Measurements from ENCODE around the gene LY6G5C.

LY6G5C gene

DNA sequence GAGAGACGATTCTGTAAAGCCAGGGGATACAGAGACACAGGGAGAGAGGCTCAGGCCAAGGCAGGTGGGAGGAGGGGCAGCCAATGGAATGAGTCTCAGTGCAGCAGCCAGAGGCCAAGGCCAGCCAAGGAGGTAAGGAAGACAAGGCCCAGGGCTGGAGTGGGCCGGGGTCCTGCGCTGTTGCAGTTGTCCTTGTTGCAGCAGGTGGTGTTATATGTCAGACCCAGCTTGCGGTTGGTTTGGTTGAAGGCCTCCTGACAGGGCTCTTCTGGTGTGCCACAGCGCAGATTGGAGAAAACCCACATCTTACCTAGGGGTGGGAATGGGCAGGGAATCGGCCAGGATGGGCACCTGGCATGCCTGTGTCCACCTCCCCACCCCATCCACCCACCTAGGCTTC, 38.1 kb upstream of the LY6G5C start:
- H3K27ac ChIP-seq, result no peak overlapping the region
- TF ChIP-seq Cebpa-rat (IDR thresholded peaks at IDR 0.05), result no peak
- H3K4me3 ChIP-seq, result no peak overlapping the region
- no peak overlapping the region for H3K9ac ChIP-seq
- H3K4me2 ChIP-seq, result no peak overlapping the region
- no peaks in the 10 kb centered on the region for H3K27me3 ChIP-seq
- H3K36me3 ChIP-seq, result peaks cover 0 to under 1% (median 0%) of the 10 kb centered on the region in 11 experiments; a peak in 1 of 22 replicates
- H3K9me3 ChIP-seq (replicated peaks in 1 of 11), result no peaks in the 10 kb centered on the region
- H3K4me1 ChIP-seq, result peaks cover 18 to 47% (median 38%) of the 10 kb centered on the region in 10 experiments
- peaks cover 0 to 4% (median 0%) of the 10 kb centered on the region in 11 experiments; a peak in 1 of 22 replicates for H4K20me1 ChIP-seq

DNA sequence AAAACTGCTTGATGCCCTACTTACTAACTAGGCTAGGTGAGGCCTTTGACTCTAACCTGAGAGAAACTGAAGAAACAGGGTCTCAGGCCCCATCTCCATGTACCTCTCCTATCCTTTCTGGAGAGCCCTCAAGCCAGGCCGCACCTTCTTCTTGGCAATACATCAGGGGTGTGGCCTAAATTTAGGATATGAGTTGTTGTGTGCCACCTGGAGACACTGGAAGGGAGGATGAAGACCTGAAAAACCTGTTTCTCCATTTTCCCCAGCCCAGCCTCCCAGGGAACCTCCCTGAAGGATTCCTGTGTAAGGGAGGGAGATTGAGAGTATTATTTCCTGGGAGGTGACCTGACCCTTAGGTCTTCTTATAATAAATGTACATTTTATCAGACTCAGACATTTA, 37.4 kb upstream of the LY6G5C start:
- Histone ChIP-seq H3K9ac (no peak overlapping the region), H3K4me3 (no peak overlapping the region), H3K27me3 (no peaks in the 10 kb centered on the region), H3K36me3 (no peaks in the 10 kb centered on the region), H3K4me2 (no peak overlapping the region), H3K9me3 (replicated peaks in 1 of 11) (no peaks in the 10 kb centered on the region), H3K27ac (no peak overlapping the region), H4K20me1 (no peaks in the 10 kb centered on the region), H3K4me1 (peaks cover 15 to 47% (median 36%) of the 10 kb centered on the region in 10 experiments)
- no peak for TF ChIP-seq Cebpa-rat (IDR thresholded peaks at IDR 0.05)

DNA sequence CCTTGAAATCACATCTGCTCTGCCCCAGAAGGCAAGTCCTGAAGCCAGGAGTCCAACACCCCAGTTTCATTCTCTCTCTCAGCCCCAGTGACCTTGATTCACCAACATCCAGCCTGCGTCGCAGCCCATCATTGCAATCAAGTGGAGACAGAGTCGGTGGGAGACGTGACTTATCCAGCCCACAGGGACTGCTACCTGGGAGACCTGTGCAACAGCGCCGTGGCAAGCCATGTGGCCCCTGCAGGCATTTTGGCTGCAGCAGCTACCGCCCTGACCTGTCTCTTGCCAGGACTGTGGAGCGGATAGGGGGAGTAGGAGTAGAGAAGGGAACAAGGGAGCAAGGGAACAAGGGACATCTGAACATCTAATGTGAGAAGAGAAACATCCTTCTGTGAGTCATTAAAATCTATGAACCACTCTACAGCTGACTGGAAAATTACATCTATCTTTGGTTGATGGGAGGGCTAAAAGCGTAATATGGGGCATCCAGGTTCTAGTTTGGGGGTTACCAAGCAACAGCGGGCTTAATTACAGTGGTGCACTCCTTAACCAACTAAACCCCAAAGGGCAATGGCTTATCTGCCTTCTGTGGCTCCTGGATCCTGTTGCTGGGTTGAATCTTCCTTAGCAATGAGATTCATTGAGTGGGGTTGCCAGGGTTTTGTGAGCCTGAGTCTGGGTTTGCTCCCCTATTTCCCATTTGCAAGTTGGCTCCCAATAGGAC, 36.8 kb upstream of the LY6G5C start:
- Histone ChIP-seq H3K4me1 (peaks cover 14 to 47% (median 36%) of the 10 kb centered on the region in 10 experiments), H4K20me1 (no peaks in the 10 kb centered on the region), H3K4me2 (no peak overlapping the region), H3K36me3 (no peaks in the 10 kb centered on the region), H3K9me3 (replicated peaks in 1 of 11) (no peaks in the 10 kb centered on the region), H3K27ac (no peak overlapping the region), H3K9ac (no peak overlapping the region), H3K4me3 (no peak overlapping the region), H3K27me3 (no peaks in the 10 kb centered on the region)
- no peak for TF ChIP-seq Cebpa-rat (IDR thresholded peaks at IDR 0.05)

DNA sequence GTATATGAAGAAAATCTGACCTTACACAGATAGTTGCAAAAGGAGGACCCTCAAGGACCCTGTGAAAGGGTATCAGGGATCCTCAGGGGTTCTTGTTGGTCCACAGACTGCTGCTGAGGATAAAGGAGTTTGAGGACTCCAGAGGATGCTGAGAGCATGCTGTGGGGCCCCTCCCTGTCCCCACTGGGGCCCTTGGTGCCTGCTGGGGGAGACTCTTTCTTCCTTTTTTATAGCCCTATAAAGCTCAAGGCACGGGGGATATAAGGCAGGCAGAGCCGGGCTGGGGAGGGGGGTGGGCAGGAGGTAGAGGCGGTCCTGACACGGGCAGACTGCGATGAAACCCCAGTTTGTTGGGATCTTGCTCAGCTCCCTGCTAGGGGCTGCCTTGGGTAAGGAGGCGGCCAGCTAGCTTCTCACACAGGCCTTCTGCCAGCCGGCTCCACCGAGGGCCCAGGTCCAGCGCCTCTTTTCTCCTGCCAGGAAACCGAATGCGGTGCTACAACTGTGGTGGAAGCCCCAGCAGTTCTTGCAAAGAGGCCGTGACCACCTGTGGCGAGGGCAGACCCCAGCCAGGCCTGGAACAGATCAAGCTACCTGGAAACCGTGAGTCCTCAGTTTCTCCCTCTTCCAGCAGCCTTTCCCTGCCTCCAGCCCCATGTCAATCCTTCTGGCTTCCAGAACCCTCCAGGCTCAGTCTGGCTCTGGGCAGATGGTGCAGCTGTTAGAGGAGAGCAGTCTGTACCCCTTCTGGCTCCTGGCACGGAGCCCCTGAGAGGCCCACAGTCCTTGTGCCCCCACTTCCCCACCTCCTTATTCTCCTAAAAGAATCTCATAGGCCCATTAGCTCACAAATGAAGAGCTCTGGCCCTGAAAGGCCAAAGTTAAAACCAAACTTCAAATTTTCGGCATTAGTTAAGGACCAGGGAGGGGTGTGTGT, 34.4 kb upstream of the LY6G5C start, which contains the start of gene LY6G6D:
TSS of gene LY6G6D (plus strand) at position 327 of the 937 bp plus-strand sequence. CDS start at position 335, 8 bp downstream.
- no peak for TF ChIP-seq Cebpa-rat (IDR thresholded peaks at IDR 0.05)
- Histone ChIP-seq H3K27ac (peak within 1 kb of the TSS in 6 of 11 experiments; percentile 7 to 46 (median 18); a peak in 10 of 22 replicates), H3K36me3 (no peaks in the 10 kb centered on the region), H3K9me3 (replicated peaks in 1 of 11) (no peaks in the 10 kb centered on the region), H3K9ac (peak within 1 kb of the TSS in 9 of 11 experiments; percentile 11 to 63 (median 45); a peak in 13 of 22 replicates), H3K4me1 (peaks cover 37 to 53% (median 47%) of the 10 kb centered on the region in 10 experiments), H4K20me1 (no peaks in the 10 kb centered on the region), H3K4me2 (peak within 1 kb of the TSS; percentile 46 to 68 (median 62)), H3K4me3 (no peak within 1 kb of the TSS), H3K27me3 (no peaks in the 10 kb centered on the region)

DNA sequence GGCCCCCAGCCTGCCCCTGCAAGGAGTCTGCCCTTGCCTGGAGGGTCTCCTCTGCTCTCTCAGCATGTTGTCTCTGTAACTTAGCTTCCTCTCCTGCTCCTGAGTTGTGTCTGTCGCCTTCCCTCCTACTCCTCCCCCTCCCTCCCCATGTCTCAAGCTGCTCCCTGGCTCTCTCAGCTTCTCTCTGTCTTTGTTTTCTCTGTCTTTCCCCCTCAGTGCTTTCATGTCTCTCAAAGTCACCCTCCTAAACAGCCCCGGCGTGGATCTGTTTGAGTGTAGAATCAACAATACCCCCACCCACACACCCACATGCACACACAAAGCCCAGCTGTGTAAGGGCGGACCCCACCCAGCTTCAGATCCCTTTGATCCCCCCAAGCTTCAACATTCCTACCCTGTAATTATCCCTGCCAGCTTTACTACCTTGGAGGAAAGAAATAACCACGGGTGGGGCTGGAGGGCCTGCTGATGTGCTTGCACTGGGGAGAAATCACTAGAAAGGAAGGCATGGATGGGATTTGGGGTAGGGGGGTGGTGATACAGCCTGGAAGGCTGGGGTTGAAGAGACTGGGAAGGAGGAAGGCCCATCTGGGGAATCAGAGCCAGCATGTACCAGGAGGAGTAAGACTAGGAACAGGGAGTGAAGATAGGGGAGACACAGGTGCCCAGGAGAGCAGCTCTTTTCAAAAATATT, 33.3 kb upstream of the LY6G5C start:
- no peaks in the 10 kb centered on the region for H4K20me1 ChIP-seq
- no peaks in the 10 kb centered on the region for H3K27me3 ChIP-seq
- H3K4me1 ChIP-seq, result peaks cover 43 to 60% (median 51%) of the 10 kb centered on the region in 10 experiments
- no peak overlapping the region for H3K4me3 ChIP-seq
- no peaks in the 10 kb centered on the region for H3K9me3 ChIP-seq (replicated peaks in 1 of 11)
- no peak for TF ChIP-seq Cebpa-rat (IDR thresholded peaks at IDR 0.05)
- peak overlapping the region; percentile 46 to 68 (median 62) for H3K4me2 ChIP-seq
- H3K36me3 ChIP-seq, result no peaks in the 10 kb centered on the region
- H3K27ac ChIP-seq, result peak overlapping the region in 6 of 11 experiments; percentile 7 to 46 (median 18); a peak in 10 of 22 replicates
- peak overlapping the region; percentile 0 to 63 (median 43); a peak in 15 of 22 replicates for H3K9ac ChIP-seq

DNA sequence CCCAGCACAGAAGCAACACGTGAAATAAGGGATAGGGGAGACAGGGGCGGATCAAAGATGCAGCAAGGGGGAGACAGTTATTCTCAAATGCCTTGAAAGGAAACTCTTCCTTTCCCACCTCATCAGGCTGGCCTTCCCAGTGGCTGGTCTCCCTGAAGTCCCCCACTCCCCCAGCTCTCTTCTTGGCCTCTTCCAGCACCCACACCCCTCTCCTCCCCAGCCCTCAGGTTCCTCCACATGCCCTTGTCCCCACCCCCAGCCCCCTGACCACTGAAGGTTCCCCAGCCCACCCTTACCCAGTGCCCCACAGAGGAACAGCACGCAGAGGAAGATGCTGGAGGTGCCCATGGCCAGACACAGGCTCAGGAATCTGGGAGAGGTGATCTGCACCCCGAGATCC, 32.6 kb upstream of the LY6G5C start:
- no peaks in the 10 kb centered on the region for H3K9me3 ChIP-seq (replicated peaks in 1 of 11)
- peak overlapping the region in 2 of 11 experiments; percentile 34 to 46; a peak in 1 of 22 replicates for H3K27ac ChIP-seq
- H3K9ac ChIP-seq, result peak overlapping the region in 9 of 11 experiments; percentile 0 to 63 (median 45); a peak in 9 of 22 replicates
- H3K4me2 ChIP-seq, result peak overlapping the region; percentile 46 to 68 (median 62); a peak in 20 of 22 replicates
- H4K20me1 ChIP-seq, result no peaks in the 10 kb centered on the region
- no peaks in the 10 kb centered on the region for H3K36me3 ChIP-seq
- no peak for TF ChIP-seq Cebpa-rat (IDR thresholded peaks at IDR 0.05)
- no peaks in the 10 kb centered on the region for H3K27me3 ChIP-seq
- no peak overlapping the region for H3K4me3 ChIP-seq
- peaks cover 43 to 67% (median 53%) of the 10 kb centered on the region in 10 experiments for H3K4me1 ChIP-seq

DNA sequence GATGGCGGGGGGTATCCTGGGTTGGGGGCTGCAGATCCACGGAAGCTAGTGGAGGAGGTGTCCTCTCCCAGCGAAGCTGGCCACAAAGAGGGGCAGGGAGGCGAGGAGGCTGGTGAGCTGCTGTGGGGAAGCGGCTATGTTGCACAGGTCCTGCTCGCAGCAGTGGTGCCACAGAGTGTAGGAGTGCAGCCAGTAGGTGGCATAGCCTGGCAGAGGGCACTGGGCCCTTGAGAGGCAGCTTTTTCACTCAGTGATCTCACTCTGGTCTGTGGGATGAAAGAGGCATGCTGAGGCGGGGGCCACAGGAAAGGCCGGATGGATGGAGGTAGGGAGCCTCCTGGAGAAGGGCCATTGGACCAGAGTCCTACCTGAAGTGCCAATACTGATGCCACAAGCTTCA, 31.4 kb upstream of the LY6G5C start:
- Histone ChIP-seq H3K4me2 (peak overlapping the region; percentile 63 to 86 (median 82)), H3K27ac (peak overlapping the region in 3 of 11 experiments; percentile 6 to 40 (median 15); a peak in 2 of 22 replicates), H3K27me3 (no peaks in the 10 kb centered on the region), H4K20me1 (no peaks in the 10 kb centered on the region), H3K9me3 (replicated peaks in 1 of 11) (no peaks in the 10 kb centered on the region), H3K4me3 (no peak overlapping the region), H3K9ac (peak overlapping the region in 6 of 11 experiments; percentile 13 to 60 (median 32); a peak in 5 of 22 replicates), H3K4me1 (peaks cover 48 to 78% (median 64%) of the 10 kb centered on the region in 10 experiments), H3K36me3 (no peaks in the 10 kb centered on the region)
- TF ChIP-seq Cebpa-rat (IDR thresholded peaks at IDR 0.05), result no peak

DNA sequence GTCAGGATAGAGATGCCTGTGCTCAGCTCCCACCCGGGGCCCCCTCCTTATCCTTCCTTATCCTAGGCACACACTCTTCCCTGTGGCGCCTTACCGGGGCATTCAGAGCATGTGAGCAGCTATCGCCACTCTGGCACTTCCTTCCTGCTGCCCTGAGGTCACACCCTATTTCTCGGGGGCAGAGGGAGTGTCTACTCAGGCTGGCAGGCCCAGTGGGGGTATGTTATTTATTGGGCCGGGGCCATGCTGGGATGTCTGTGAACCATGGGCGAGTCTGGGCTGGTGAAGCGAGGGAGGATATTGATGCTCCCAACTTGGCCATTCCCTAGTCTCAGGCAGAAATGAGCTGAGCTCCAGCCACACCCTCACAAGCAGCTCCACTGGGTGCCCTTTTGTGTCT, 30.4 kb upstream of the LY6G5C start:
- Histone ChIP-seq H3K4me2 (peak overlapping the region; percentile 63 to 86 (median 82)), H4K20me1 (no peaks in the 10 kb centered on the region), H3K36me3 (no peaks in the 10 kb centered on the region), H3K4me1 (peaks cover 50 to 89% (median 74%) of the 10 kb centered on the region in 10 experiments), H3K9ac (peak overlapping the region in 4 of 11 experiments; percentile 4 to 46 (median 21); a peak in 7 of 22 replicates), H3K27me3 (no peaks in the 10 kb centered on the region), H3K4me3 (peak overlapping the region in 2 of 10 experiments; percentile 21 to 30; a peak in 2 of 20 replicates), H3K27ac (peak overlapping the region in 7 of 11 experiments; percentile 26 to 56 (median 50); a peak in 12 of 22 replicates), H3K9me3 (replicated peaks in 1 of 11) (no peaks in the 10 kb centered on the region)
- TF ChIP-seq Cebpa-rat (IDR thresholded peaks at IDR 0.05), result no peak

All from BLaER1 treated with 17β-estradiol and CSF1 and Interleukin-3, amounts not matched to agents 10 nM and 100 nM (cell line).